Glutamatergic neuron (in vitro differentiated cells): ENCODE results near the gene UBE2D2. TPM values are rescaled to one million over a fixed set of nuclear protein-coding genes. Genes with fewer than 3 reads are reported as not detected.

ENCODE experiments used
- DNase-seq: peaks from one replicate; pipeline ENCODE4 v3.0.0; 2022
- H3K27ac Mint-ChIP-seq: one replicate; pipeline ENCODE4 v1.8.0; 2020; ENCODE audit warnings: mild to moderate bottlenecking, mixed read lengths, inconsistent platforms; ENCODE audit not compliant: unreplicated experiment
- H3K27me3 Mint-ChIP-seq: one replicate; pipeline ENCODE4 v1.8.0; 2020; ENCODE audit warnings: mild to moderate bottlenecking, moderate library complexity, mixed read lengths, inconsistent platforms; ENCODE audit not compliant: unreplicated experiment
- H3K36me3 Mint-ChIP-seq: one replicate; pipeline ENCODE4 v1.8.0; 2020; ENCODE audit warnings: mild to moderate bottlenecking, mixed read lengths, inconsistent platforms; ENCODE audit not compliant: unreplicated experiment
- H3K4me1 Mint-ChIP-seq: one replicate; pipeline ENCODE4 v1.8.0; 2020; ENCODE audit warnings: mild to moderate bottlenecking, low read depth, mixed read lengths, inconsistent platforms; ENCODE audit not compliant: unreplicated experiment
- H3K4me3 Mint-ChIP-seq: one replicate; pipeline ENCODE4 v1.8.0; 2020; ENCODE audit warnings: mild to moderate bottlenecking, mixed read lengths, inconsistent platforms; ENCODE audit not compliant: unreplicated experiment
- H3K9me3 Mint-ChIP-seq: one replicate; pipeline ENCODE4 v1.8.0; 2020; ENCODE audit warnings: mild to moderate bottlenecking, moderate library complexity, mixed read lengths, inconsistent platforms; ENCODE audit not compliant: unreplicated experiment
- CTCF ChIP-seq: fragments of 200-600 bp; sonication (generic); IDR thresholded peaks from one replicate; pipeline ENCODE4 v1.5.0; 2021; ENCODE audit not compliant: partially characterized antibody, unreplicated experiment
- total RNA-seq: library from RNA; stranded (reverse); fragmentation: NEBNext Ultra II Directional; extraction: Animal tissue kit (Norgen Biotek cat#: 25700); gene quantifications from one replicate; pipeline ENCODE4 v1.2.1, GENCODE V29; 2021; ENCODE audit not compliant: unreplicated experiment

UBE2D2 gene
- total RNA-seq, 1 donor from 2014 or later = 188 TPM

- Mint-ChIP-seq H3K27ac (peak overlapping the region; percentile 77), H3K9me3 (peaks cover 28% of the 10 kb centered on the region), H3K4me3 (peak overlapping the region; percentile 79), H3K36me3 (no peaks in the 10 kb centered on the region), H3K4me1 (peaks cover 61% of the 10 kb centered on the region), H3K27me3 (peaks cover 16% of the 10 kb centered on the region)
- DNase-seq = no peak
- no peak for TF ChIP-seq CTCF
Observed at GRCh38 chr5:139642891-139643871, 82.0 kb downstream of the UBE2D2 start.

- Mint-ChIP-seq H3K27me3 (peaks cover 11% of the 10 kb centered on the region), H3K4me1 (peaks cover 55% of the 10 kb centered on the region), H3K27ac (peak overlapping the region; percentile 77), H3K4me3 (peak overlapping the region; percentile 79), H3K36me3 (no peaks in the 10 kb centered on the region), H3K9me3 (peaks cover 23% of the 10 kb centered on the region)
- DNase-seq = no peak
- no peak for TF ChIP-seq CTCF
Observed at GRCh38 chr5:139644001-139644456, 82.9 kb downstream of the UBE2D2 start.

- Mint-ChIP-seq H3K9me3 (peaks cover 23% of the 10 kb centered on the region), H3K36me3 (no peaks in the 10 kb centered on the region), H3K27me3 (peaks cover 16% of the 10 kb centered on the region), H3K27ac (no peak overlapping the region), H3K4me3 (peak overlapping the region; percentile 61), H3K4me1 (peaks cover 49% of the 10 kb centered on the region)
- TF ChIP-seq CTCF = no peak
- DNase-seq = no peak
Observed at GRCh38 chr5:139644646-139645429, 83.7 kb downstream of the UBE2D2 start.

- Mint-ChIP-seq H3K27me3 (peaks cover 18% of the 10 kb centered on the region), H3K9me3 (peaks cover 23% of the 10 kb centered on the region), H3K36me3 (no peaks in the 10 kb centered on the region), H3K27ac (peak overlapping the region; percentile 48), H3K4me3 (peak overlapping the region; percentile 61), H3K4me1 (peaks cover 43% of the 10 kb centered on the region)
- no peak for DNase-seq
- TF ChIP-seq CTCF = no peak
Observed at GRCh38 chr5:139645430-139645871, 84.3 kb downstream of the UBE2D2 start.
